ENCODE measurements around the gene BNC2.

BNC2 gene

GRCh38 chr9:16398691-16399090 is 471.8 kb downstream of the BNC2 start:
- no peaks in the 10 kb centered on the region for H3K9me3 ChIP-seq (ENCODE audit: insufficient read depth, low read depth, low read length)
- no peak overlapping the region for H3K4me2 ChIP-seq (ENCODE audit: low read depth, low read length, poor library complexity, severe bottlenecking)
- no peaks in the 10 kb centered on the region for H3K4me1 ChIP-seq (ENCODE audit: insufficient read depth, low read length, poor library complexity, severe bottlenecking)
- no peak overlapping the region for H3K9ac ChIP-seq (ENCODE audit: low read depth, low read length, poor library complexity, severe bottlenecking)
- no peaks in the 10 kb centered on the region for H3K79me2 ChIP-seq (ENCODE audit: insufficient read depth, low read length)
- H3F3A ChIP-seq (ENCODE audit: low read depth) = no peaks in the 10 kb centered on the region
- no peak for TF ChIP-seq CTCF (conservative IDR thresholded peaks at IDR 0.05; ENCODE audit: low read length)
- no peak for TF ChIP-seq EZH2phosphoT487 (IDR thresholded peaks at IDR 0.05; ENCODE audit: borderline replicate concordance)
- H2AFZ ChIP-seq (ENCODE audit: low read length) = no peak overlapping the region
- H3K4me3 ChIP-seq (ENCODE audit: low read length, poor library complexity, severe bottlenecking) = no peak overlapping the region
- H3K36me3 ChIP-seq (ENCODE audit: insufficient read depth, low read length) = no peaks in the 10 kb centered on the region
- H4K20me1 ChIP-seq (ENCODE audit: insufficient read depth, low read length, poor library complexity, severe bottlenecking) = no peaks in the 10 kb centered on the region
- H3K9me2 ChIP-seq (replicated peaks; ENCODE audit: low read depth, low read length) = no peaks in the 10 kb centered on the region
- no peaks in the 10 kb centered on the region for H3K27me3 ChIP-seq (ENCODE audit: insufficient read depth, low read length, poor library complexity, severe bottlenecking)

- no peaks in the 10 kb centered on the region for H4K20me1 ChIP-seq (ENCODE audit: insufficient read depth, low read length, poor library complexity, severe bottlenecking)
- no peaks in the 10 kb centered on the region for H3K79me2 ChIP-seq (ENCODE audit: insufficient read depth, low read length)
- H3K36me3 ChIP-seq (ENCODE audit: insufficient read depth, low read length) = no peaks in the 10 kb centered on the region
- H3K4me3 ChIP-seq (ENCODE audit: low read length, poor library complexity, severe bottlenecking) = no peak overlapping the region
- no peak overlapping the region for H3K9ac ChIP-seq (ENCODE audit: low read depth, low read length, poor library complexity, severe bottlenecking)
- no peak overlapping the region for H2AFZ ChIP-seq (ENCODE audit: low read length)
- H3K4me2 ChIP-seq (ENCODE audit: low read depth, low read length, poor library complexity, severe bottlenecking) = no peak overlapping the region
- no peaks in the 10 kb centered on the region for H3K9me2 ChIP-seq (replicated peaks; ENCODE audit: low read depth, low read length)
- H3K4me1 ChIP-seq (ENCODE audit: insufficient read depth, low read length, poor library complexity, severe bottlenecking) = no peaks in the 10 kb centered on the region
- TF ChIP-seq EZH2phosphoT487 (IDR thresholded peaks at IDR 0.05; ENCODE audit: borderline replicate concordance) (no peak), CTCF (conservative IDR thresholded peaks at IDR 0.05; ENCODE audit: low read length) (no peak)
- H3F3A ChIP-seq (ENCODE audit: low read depth) = no peaks in the 10 kb centered on the region
- no peaks in the 10 kb centered on the region for H3K9me3 ChIP-seq (ENCODE audit: insufficient read depth, low read depth, low read length)
- H3K27me3 ChIP-seq (ENCODE audit: insufficient read depth, low read length, poor library complexity, severe bottlenecking) = no peaks in the 10 kb centered on the region
These were observed 474.1 kb downstream of the BNC2 start for GRCh38 chr9:16396389-16396788.

DNA sequence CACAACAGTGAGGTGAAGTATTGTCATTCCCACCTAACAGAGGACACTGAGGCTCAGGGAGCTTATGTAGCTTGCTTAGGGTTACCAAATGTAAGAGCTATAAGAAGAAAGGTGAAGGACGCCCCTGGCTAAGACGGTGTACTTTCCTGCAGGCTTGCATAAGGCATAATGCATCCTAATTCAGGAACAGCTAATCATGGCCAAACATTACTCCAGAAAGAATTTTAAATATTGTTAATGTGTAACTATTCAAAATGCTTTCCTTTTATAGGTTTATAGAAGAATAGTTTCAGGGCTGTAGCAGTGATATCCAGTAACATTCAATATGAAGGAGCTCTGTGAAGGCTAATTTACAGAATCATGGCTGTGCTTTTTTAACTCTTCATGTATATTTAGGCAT is 479.1 kb downstream of the BNC2 start:
- Histone ChIP-seq H3K9ac (ENCODE audit: low read depth, low read length, poor library complexity, severe bottlenecking) (no peak overlapping the region), H3K27me3 (ENCODE audit: insufficient read depth, low read length, poor library complexity, severe bottlenecking) (no peaks in the 10 kb centered on the region), H3K36me3 (ENCODE audit: insufficient read depth, low read length) (no peaks in the 10 kb centered on the region), H3K4me2 (ENCODE audit: low read depth, low read length, poor library complexity, severe bottlenecking) (no peak overlapping the region), H3K4me1 (ENCODE audit: insufficient read depth, low read length, poor library complexity, severe bottlenecking) (no peaks in the 10 kb centered on the region), H3K4me3 (ENCODE audit: low read length, poor library complexity, severe bottlenecking) (no peak overlapping the region), H3K9me2 (replicated peaks; ENCODE audit: low read depth, low read length) (no peaks in the 10 kb centered on the region), H3F3A (ENCODE audit: low read depth) (no peaks in the 10 kb centered on the region), H3K79me2 (ENCODE audit: insufficient read depth, low read length) (no peaks in the 10 kb centered on the region), H4K20me1 (ENCODE audit: insufficient read depth, low read length, poor library complexity, severe bottlenecking) (no peaks in the 10 kb centered on the region), H2AFZ (ENCODE audit: low read length) (no peak overlapping the region), H3K9me3 (ENCODE audit: insufficient read depth, low read depth, low read length) (no peaks in the 10 kb centered on the region)
- TF ChIP-seq CTCF (conservative IDR thresholded peaks at IDR 0.05; ENCODE audit: low read length) = no peak
- no peak for TF ChIP-seq EZH2phosphoT487 (IDR thresholded peaks at IDR 0.05; ENCODE audit: borderline replicate concordance)

All from Loucy (cell line).